Erythroblast (primary cell): Measurements from ENCODE around the gene CCDC192.

Source experiments
- GATA1 ChIP-seq: IDR thresholded peaks from 2 replicates; pipeline ENCODE4 v1.6.1; 2011; ENCODE audit warnings: low read depth, mild to moderate bottlenecking, control low read depth, low read length, moderate library complexity
- POLR2A ChIP-seq: IDR thresholded peaks from 2 replicates; pipeline ENCODE4 v1.6.1; 2011; ENCODE audit warnings: mild to moderate bottlenecking, low read length

- TF ChIP-seq POLR2A: no peak
- TF ChIP-seq GATA1: no peak
Observed at GRCh38 chr5:127746756-127747155, 43.6 kb downstream of the CCDC192 start.
